GM21529 (cell line): ENCODE data around the gene PROM1.

Experiments used
- ATAC-seq: cut with Tn5 transposase; IDR thresholded peaks from one replicate; pipeline ENCODE4 v1.9.1; 2021; ENCODE audit not compliant: unreplicated experiment

Gene PROM1

DNA sequence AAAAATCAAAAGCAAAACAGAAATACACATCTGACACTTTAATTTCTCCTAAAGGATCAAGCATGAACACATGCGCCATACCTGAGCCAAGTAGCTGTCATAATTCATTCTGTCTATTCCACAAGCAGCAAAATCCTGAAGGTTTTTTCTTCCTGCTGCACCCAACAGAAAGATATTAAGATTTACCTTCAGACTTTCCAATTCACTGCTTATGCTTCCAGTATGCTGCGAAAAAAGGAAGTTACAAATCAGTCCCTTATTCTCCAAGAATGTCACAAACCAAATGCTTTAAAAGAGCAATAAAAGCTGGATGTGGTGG is 91.7 kb downstream of the PROM1 start:
- ATAC-seq = no peak

DNA sequence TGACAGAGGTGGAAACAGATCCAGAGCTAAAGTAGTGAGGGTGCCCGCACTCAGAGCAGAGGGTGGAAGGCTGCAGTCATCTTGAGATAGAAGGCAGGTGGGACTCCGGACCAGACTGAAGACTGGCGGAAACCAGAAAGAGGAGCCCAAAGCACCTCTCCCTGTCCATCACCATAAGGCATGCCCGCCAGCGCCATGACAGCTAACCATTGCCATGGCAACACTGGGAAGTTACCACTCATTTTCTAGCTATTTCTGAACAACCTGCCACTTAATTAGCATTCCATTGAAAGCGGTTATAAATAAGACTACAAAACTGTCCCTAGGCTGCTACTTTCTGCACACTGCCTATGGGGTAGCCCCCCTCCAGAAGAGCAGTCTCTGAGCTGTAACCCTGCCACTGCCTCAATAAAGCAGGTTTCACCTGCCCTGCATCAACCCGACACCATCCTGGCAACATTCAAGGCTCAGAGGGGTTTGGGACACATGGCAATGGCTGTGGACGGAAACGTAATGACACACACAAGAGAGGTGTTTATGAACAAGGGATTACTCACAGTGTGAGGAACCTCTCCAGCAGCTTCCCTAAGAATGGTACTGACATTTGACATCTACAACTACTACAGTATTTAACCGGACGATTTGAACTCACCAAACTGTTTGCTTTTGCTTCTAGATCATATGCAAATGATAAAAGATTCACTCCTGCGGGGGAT is 93.1 kb downstream of the PROM1 start:
- ATAC-seq = no peak

DNA sequence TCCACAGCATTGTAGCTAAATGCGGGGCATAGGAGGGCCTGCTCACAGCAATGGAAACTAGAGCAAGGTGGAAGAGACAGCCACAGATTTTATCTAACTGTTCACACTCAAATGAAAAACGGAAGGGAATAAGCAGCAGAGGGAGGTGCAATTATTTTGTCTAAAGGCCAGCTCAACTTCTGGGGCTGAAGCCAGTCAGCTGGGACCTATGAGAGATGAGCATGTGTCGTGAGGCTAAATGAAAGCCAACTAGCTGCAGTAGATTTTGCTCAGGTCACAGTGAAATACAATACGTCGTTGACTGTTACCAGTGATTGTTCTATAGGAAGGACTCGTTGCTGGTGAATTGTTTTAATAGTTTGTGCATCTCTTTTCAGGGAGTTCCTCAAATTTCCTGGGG is 94.4 kb downstream of the PROM1 start:
- ATAC-seq = no peak

DNA sequence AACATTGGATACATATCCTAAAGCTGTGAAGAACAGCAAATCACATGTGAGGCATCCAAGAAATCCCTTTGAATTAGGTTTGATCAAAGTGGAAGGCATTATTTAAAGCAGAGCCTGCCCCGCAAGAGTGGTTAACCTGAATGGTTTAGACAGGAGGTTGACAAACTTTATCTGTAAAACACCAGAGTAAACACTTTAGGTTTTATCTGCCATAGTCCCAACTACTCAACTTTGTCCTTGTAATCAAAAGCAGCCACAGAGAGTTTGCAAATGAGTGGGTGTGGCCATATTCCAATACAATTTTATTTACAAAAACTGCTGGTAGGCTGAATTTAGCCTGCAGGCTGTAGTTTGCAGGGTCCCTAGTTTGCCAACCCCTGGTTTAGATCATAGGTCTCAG is 95.6 kb downstream of the PROM1 start:
- ATAC-seq = no peak

DNA sequence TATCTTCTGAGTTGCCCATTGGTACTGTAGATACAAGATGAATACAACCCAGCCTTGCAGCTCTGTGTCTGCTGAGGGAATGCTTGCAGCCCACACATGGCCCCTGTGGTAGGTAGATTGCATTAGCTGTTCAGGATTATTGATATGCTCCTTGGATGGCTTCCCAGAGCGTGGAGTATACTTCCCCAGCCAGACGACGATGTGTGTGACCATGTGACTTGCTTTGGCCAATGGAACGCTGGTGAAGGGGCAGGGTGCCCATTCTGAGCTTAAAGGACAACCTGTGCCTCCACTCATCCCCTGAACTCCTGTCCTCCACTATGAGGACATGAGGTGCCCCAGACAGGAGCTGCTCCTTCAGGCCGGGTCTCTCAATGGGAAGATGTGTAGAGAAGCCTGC is 96.9 kb downstream of the PROM1 start:
- no peak for ATAC-seq

DNA sequence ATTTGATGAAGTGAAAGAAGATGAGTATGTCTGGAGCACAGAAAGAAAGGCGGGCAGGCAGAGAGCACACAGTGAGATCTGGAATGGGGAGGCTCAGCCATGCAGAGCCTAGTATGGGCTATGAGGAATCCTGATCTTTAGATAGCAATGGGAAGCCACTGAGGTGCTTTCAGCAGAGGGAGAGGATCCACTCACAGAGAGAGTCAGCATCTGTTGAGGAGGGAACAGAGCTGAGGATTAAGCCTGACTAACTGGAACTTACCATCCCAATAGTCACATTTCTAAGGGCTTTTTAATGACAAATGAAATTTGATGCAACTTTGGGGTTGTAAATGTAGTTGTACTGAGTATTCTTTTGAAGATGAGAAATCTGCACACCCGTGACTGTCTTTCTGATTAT is 100.2 kb downstream of the PROM1 start:
- ATAC-seq = no peak

DNA sequence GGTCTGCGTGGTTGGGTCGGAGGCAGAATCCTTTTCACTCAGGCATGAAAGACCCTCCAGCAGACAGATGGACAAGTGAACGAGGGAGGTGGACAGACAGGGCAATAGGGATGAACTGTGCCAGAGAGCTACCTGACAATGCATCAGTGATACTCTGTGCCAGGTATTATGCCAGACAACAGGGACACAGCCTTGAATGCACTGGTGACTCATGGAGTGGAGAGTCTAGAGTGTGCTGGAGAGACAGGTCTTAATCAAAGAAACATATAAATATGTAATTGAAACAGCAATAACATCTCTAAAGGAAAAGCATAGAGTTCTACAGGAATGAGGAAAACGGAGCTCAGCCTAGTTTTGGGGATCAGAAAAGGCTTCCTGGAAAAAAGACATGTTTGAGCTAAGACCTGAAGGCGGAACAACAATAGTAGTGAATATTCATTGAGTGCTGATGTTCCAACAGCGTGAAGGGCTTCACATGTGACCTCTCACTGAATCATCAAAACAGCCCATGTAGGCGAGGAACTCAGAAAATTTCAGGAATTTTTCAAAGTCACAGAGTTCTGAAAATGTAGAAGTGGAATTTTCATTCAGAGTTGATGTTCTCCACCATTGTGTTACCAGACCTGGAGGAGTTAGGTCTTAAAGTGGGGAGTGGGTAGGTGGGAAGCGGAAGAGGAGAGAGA is 100.8 kb downstream of the PROM1 start:
- ATAC-seq = no peak

DNA sequence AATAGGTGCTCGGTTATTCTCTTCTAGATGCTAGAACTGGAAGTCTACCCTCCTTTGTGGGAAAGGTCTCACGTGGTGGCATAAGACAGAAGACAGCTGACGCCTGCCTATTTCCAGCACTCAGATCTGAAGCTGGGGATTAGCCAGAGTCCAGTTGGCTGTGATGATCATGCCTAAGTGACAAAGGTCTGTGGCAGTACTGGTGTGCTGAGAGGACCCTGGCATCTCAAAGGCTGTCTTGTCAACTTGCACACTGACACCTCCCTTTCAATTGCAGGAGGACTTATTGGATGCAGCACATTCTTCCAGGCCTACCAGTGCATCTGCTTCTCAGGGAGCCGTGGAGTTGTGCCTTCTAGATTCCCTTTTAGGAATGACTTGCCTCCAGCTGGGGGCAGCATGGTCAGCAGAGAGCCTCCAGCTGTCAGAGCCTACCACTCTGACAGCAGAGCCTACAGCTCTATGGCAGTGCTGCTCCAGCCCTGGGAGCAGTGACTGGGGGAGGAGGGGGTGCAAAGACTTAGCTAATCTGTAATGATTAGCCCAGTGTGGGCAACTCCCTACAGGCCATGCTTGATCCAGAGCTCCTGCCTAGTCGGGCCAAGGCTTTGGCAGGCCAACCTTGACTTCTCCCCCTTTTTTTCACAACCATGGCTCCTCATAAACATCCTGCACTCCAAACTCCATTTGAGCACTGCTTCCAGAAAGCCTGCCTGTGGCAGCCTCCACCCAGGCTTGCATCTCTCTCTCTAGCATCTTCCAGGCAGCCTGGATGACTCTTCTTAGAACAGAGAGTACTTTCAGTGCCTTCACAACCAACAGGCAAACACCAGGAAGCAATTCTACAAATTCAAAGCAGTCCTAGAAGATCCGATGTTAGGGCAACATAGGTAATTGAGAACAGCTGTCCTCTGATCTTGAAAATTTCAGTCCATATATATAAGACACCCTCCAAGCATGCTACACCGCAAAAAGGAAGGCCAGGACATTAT is 107.1 kb downstream of the PROM1 start:
- ATAC-seq = no peak

DNA sequence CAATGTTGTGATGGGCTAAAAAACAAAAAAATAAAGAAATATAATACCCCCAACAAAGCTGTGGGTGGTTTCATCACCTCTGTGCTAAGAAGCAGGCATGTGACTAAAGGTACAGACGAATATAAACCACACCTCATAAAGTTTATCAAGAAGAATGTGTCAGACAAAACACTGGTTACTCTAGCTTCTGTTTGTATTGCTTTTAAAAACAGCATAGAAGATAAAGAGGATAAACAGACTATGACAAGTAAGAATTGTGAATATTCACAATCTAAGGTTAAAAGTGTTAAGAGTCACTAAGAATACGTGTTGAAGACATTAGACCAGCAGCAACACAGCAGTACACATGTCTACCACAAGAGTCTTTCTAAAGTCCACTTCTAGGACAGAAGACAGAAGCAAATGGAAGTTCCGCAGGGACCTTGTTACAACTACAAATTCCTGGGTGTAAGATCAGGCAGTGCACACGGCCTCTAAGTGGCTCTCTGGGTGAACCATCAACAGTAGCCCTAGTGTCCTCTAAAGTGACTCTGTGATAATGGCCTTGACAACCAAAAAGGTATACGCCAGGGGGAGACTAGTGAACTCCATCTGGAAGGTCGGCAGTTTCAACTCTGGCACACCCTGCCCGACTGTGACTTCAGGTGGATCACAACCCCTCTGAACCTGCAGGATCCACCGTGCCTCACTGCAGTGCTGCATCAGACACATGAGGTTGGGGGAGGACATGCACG is 112.6 kb downstream of the PROM1 start:
- no peak for ATAC-seq

DNA sequence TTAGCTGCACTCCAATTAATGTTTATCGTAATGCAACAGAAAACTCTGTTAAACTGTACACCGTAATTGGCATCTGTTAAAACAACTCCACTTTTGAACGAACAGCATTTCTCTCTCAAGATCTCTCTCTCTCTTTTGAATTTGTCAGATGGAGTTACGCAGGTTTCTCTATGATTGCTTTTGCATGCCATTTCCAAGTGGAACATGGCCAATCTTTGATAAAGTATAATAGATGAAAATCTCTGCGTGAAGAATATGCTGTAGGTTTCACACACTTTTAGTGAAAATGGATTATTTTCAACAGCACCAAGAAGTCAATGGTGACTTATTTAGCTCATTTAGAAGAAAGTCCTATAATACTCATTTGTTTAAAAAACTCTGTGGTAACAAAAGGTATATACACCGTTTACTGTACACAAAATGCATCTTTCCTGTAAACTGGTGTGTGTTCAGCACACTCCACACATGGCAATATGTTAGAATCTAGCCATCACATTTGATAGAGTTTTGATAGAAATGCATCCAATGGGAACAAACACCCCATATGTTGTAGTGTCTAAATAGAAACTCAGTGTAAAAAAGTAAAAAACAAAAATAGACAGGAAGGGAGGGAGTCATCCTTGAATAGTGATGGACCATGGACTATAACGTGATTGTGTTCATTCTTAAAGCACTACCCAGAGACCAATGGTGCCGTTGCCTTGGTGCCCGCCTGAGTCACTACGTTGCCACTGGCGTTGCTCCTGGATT is 115.1 kb downstream of the PROM1 start:
- no peak for ATAC-seq

DNA sequence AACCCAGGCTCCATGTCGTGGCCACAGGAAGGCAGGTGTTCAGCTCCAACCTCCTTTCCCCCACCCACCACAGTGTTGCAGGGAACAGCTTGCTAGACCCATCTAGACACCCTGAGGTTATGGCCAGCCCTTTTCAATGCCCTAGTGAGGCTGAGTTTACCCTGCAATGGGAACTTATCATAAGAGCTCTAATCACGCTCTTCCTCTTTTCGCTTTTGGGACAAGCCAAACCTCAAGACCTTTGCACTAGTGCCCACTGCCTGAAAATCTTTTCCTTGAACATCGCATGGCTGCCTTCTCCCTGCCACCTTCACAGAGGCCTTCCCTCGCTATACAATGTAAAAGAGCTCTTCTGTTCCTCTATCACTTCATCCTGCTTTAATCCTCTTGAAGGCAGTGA is 118.5 kb downstream of the PROM1 start:
- ATAC-seq = no peak

DNA sequence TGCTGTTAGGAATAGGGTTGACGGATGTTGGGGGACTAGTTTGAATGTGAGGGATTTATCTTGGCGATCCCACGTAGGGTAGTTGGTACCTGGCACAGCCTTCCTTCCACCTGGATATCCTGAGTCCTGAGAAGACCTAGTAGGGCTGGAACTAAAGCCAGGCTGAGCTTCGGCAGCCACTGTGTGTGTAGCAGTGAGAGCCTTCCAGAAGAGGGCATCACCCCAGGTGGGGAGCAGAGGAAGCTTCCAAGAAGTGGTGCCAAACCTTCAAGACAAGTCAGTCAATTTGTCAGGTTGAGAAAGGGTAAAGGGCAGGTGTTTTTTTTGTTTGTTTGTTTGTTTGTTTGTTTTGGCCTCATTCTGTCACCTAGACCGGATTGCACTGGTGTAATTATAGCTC is 119.7 kb downstream of the PROM1 start:
- no peak for ATAC-seq

DNA sequence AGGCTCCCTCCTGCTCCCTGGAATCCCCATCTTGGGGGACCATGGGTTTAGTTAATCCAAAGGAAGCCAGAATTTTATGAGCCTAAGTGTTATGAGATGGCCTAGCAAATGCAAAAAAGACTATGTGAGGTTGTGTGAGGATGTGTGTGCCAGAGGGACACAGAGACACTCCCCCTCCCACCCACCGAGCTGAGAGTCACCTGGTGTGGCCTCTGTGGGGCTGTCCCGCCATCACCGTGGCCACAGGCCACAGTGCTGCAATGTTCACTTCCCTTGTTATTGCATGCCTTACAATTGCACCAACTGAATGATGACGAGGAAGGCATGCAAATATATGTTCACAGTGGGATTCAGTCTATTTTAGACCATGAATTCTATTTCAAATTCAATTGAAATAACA is 120.2 kb downstream of the PROM1 start:
- peak; percentile 89 for ATAC-seq

DNA sequence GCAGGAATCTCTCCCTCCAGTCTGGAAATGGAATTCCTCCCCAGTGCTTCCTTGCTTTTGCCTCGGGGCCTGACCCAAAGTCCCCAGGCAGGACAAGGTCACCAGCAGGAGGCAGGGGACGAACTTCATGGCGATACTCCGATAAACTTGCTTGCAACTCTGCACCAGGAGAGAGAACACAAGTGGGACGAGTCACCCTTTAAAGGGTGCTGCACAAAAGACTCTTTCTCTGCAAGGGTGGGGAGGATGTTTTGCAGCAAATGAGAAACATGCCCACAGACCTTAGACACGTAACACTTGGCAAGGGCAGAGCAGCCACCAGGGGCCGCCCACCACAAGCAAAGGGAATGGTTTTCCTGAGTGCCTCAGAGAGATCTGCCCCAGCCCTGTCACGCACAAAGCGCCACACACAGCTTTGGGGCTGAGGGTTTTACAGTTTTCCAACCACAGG is 120.8 kb downstream of the PROM1 start, which contains the start of gene FGFBP2:
Gene FGFBP2, minus strand, starts transcription at position 175 of the 451 bp plus-strand sequence. Its CDS starts 46 bp downstream, at position 129.
- ATAC-seq = peak; percentile 56

DNA sequence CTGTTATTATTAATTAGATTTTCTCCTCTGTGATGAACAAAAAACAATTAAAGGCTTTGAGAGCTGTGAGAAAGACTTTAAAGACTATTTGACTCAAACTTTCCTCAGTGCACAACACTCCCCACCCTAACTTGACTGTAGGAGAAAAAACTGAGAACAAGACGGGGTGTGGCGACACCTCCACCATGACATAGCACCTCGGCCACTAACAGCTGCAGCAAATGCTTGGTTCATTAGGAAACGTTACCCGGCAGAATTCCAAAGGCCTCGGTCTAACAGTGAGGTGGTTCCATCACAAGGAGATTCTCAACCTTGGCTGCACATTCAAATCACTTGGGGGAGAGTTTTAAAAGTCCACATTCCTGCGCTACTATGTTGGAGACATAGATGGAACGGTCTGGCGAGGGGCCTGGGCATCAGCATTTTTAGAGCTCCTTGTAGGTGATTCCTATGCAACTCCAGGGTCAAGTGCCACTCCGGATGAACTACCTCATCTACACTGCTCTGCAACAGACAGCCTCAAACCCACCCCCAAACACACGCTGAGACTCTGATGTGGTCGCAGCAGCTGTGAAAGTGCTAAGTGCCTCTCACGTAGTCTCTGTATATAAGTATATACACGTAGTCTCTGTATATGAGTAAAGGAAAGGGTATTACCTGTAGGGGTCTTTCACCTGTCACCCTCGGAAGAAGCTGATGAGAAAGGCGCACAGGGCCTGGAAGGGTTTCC is 121.9 kb downstream of the PROM1 start:
- no peak for ATAC-seq

DNA sequence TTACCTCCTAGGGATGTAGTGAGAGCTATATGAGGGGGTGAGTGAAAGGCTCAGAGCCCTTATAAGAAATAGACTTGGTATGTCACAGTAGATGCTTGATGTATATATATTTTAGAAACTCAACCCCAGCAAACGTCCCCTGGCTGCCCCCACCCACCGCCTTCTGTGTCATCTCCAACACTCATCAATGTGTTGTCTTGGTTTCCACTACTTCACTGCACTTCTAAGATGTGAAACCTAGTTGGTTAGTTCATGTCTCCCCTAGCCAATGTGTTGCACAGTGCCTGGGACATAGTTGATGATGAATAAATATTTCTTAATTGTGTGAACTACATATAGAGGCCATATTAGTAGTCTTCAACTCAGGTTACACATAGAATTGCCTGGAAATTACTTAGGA is 125.3 kb downstream of the PROM1 start:
- ATAC-seq = no peak

DNA sequence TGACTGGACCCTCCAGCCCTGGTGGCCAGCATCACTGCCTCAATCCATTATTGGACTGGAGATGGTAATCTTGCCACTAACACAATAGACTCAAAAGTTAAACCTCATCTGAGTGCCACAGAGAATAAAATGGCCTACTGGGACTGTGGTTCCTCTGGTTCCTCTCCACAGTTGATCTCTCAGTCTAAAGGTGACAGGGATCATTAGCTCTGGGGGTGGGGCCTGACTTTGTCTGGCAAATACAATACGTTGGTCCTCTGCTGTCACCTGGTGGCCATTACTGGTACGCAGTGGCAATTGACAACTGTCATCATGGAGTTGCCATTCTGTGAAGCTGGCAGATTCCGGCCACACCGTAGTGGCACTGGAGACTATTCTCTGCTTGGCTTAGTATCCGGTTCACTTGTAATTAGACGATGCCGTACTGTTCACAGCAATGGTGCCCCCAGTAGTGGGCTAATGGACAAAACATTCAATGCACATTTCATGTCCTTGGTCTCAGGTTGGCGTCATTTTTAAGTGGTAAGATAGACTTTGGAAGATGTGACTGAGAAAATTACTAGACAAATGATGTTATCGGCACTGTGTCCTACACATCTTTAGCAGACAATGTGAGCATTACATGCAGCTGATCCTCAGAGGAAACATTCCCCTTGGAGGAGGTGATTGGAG is 127.5 kb downstream of the PROM1 start:
- peak; percentile 95 for ATAC-seq

DNA sequence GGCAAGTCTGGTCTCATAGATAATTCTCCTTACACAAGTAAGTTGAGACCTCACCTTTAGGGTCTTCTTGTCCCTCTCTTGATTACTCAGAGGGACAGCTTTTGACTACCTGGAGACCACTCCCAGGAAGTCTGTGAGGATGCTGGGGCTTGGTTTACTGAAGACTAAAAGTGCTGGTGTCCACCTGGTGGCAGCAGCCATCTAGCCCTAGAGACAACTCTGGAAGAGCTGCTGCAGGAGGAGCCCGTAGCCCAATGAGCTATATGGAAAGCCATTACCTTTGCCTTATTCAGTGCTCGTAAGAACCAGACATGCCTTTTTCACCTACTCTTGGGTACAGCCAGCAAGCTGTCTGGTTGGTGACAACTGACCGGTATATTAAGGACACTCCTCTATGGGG is 128.2 kb downstream of the PROM1 start:
- ATAC-seq = no peak

DNA sequence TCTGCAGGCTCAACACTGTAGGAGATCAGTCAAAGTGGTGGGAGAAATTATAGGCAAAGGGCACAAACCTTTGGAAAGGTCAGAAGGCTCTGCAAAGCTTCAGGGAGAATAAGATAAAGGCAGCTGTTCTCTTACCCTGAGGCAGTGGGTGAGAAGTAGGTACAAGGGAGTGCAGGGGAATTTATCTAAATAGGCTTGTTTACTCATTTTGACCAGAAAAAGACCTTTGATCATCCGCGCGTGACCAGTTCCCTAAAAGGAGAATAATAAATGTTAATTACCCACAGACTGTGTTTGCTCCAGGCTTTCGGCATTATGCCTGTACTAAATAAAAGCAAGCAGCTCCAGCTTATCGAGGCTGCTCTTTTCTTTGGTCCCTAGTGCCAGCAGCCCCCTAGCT is 130.2 kb downstream of the PROM1 start:
- no peak for ATAC-seq
